Gastrocnemius medialis (tissue), 4 donors: Measurements from ENCODE around the gene CACNA2D3. TPM values are rescaled to one million over a fixed set of nuclear protein-coding genes. Genes with fewer than 3 reads are reported as not detected.

ENCODE experiments used
- ATAC-seq, 2 donors: fragments of 150-250 bp; one replicate each; pipeline ENCODE4 v1.9.1; 2016
- DNase-seq, 2 donors: peaks; one replicate each; pipeline ENCODE4 v3.0.0-alpha.2; 2019
- H3K27ac ChIP-seq, 4 donors: fragments of 200-600 bp; sonication (generic); 1 replicate in 1 of 4; 2 replicates in 3 of 4; pipeline ENCODE4 v1.5.1; 2016 to 2018; ENCODE audit warnings: mild to moderate bottlenecking in 2 of 4, moderate library complexity in 1 of 4
- H3K27me3 ChIP-seq, 3 donors: fragments of 200-600 bp; sonication (generic) in 2 of 3; 1 replicate in 1 of 3; 2 replicates in 2 of 3; pipeline versions ENCODE4 v1.5.1 to v1.6.0; 2016 to 2019; ENCODE audit warnings: mild to moderate bottlenecking in 1 of 3, moderate library complexity in 1 of 3
- H3K36me3 ChIP-seq, 2 donors: fragments of 200-600 bp; sonication (generic) in 1 of 2; one replicate each; pipeline ENCODE4 v1.5.1; 2017 to 2018
- H3K4me1 ChIP-seq, 2 donors: fragments of 200-600 bp; sonication (generic) in 1 of 2; one replicate each; pipeline ENCODE4 v1.5.1; 2016 to 2017; ENCODE audit warnings: mild to moderate bottlenecking in 2 of 2
- H3K4me3 ChIP-seq, 4 donors: fragments of 200-600 bp; sonication (generic) in 3 of 4; 1 replicate in 1 of 4; 2 replicates in 3 of 4; pipeline ENCODE4 v1.5.1; 2016 to 2019; ENCODE audit warnings: mild to moderate bottlenecking in 2 of 4
- H3K9me3 ChIP-seq, 3 donors: fragments of 200-600 bp; sonication (generic) in 2 of 3; 1 replicate in 1 of 3; 2 replicates in 2 of 3; pipeline ENCODE4 v1.5.1; 2016 to 2019
- POLR2A ChIP-seq, 2 donors: fragments of 450-650 bp; IDR thresholded peaks; one replicate each; pipeline ENCODE4 v1.6.1; 2017; ENCODE audit warnings: antibody characterized with exemption in 2 of 2, mild to moderate bottlenecking in 2 of 2, moderate library complexity in 2 of 2
- in situ Hi-C, 4 donors: fragments of 200-750 bp; cut with MboI; loops; one replicate each; pipeline versions ENCODE4 v1.15.0 to v1.8.0; 2017; ENCODE audit warnings: low sequenced_read_pairs in 4 of 4
- intact Hi-C: fragments of 100-400 bp; cut with DNase I; formaldehyde crosslinking; loops from one replicate; pipeline ENCODE4 v1.15.1; 2023; ENCODE audit warnings: low total_unique reads
- total RNA-seq, 4 donors: library from RNA; depleted of rRNA; stranded (reverse); fragments of >200 nt; gene quantifications; one replicate each; pipeline versions ENCODE4 v1.1.0 to v1.2.3, GENCODE V29; 2016
- TF ChIP-seq, protein P1 (sequence below), 5 experiments: fragments of 450-650 bp in 3 of 5; fragments of 200-600 bp in 2 of 5; sonication (generic) in 2 of 5; IDR thresholded peaks in 4 of 5; conservative IDR thresholded peaks in 1 of 5; 1 replicate in 4 of 5; 2 replicates in 1 of 5; pipeline ENCODE4 v1.5.1; 2016 to 2019; ENCODE audit warnings: antibody characterized with exemption in 5 of 5, mild to moderate bottlenecking in 3 of 5, moderate library complexity in 3 of 5

Gene CACNA2D3
- total RNA-seq, 4 donors from 2014 or later, result 4.7 to 14.4 (median 7.1) TPM

DNA sequence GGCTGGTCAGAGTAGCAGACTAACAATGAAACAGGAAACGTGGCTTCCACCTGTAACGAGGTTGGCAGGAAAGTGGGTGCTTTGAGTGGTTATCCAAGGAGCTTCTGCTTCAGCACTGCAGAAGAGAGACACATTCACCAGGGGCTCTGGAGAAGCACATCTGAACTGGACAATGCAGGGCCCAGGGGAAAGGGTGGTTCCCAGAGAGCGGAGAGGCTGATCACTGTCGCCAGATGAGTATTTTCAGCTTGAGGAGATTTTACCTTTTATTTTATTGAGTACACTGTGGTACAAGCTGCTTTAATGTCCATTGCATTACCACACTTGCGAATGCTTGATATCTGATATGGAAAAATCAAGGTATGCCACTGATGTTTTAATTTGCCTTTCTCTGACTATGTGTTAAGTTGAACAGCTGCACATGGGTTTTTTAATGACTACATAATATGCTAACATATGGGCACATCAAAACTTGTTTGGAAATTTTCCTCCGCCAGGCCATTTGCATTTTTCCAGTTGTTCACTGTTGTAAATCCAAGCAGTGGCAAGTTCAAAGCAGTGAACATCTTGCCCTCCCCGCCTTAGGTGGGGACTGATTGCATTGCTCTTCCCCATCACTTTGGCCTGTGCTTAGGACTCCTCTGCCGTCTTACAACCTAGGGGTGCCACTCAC lies 753.4 kb downstream of the CACNA2D3 start:
- H3K4me1 ChIP-seq, result peaks cover 0 to 3% of the 10 kb centered on the region in 2 donors
- TF ChIP-seq, protein P1, sequence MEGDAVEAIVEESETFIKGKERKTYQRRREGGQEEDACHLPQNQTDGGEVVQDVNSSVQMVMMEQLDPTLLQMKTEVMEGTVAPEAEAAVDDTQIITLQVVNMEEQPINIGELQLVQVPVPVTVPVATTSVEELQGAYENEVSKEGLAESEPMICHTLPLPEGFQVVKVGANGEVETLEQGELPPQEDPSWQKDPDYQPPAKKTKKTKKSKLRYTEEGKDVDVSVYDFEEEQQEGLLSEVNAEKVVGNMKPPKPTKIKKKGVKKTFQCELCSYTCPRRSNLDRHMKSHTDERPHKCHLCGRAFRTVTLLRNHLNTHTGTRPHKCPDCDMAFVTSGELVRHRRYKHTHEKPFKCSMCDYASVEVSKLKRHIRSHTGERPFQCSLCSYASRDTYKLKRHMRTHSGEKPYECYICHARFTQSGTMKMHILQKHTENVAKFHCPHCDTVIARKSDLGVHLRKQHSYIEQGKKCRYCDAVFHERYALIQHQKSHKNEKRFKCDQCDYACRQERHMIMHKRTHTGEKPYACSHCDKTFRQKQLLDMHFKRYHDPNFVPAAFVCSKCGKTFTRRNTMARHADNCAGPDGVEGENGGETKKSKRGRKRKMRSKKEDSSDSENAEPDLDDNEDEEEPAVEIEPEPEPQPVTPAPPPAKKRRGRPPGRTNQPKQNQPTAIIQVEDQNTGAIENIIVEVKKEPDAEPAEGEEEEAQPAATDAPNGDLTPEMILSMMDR (IDR thresholded peaks at IDR 0.05 in 4 of 5, conservative IDR thresholded peaks at IDR 0.05 in 1 of 5), result no peak
- TF ChIP-seq POLR2A (IDR thresholded peaks at IDR 0.05), result no peak
- DNase-seq (no peak), ATAC-seq (no peak)
- H3K27me3 ChIP-seq, result no peaks in the 10 kb centered on the region
- in situ Hi-C loops (no loop called here), intact Hi-C loops (no loop called here)
- H3K27ac ChIP-seq, result no peak overlapping the region
- no peaks in the 10 kb centered on the region for H3K9me3 ChIP-seq
- no peak overlapping the region for H3K4me3 ChIP-seq
- H3K36me3 ChIP-seq, result no peaks in the 10 kb centered on the region

DNA sequence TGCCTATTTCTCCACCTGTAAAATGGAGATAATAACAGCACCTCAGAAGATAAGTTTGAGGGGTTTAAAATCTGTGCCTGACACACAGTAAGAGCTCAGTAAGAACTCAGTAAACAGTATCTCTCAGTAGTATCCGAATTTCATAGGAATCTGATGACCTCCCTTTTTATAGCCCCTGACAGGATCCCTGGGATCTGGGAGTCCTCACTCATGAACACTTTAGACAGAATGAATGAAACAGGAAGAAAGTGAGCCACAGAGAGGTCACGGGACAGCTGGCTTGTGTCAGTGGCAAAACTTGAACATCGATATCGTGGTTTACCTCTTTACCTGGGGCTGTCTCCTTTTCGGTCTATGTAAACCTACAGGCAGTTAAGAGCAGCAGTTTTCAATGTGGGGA lies 754.3 kb downstream of the CACNA2D3 start:
- intact Hi-C loops (no loop called here), in situ Hi-C loops (no loop called here)
- Histone ChIP-seq H3K9me3 (no peaks in the 10 kb centered on the region), H3K4me1 (no peaks in the 10 kb centered on the region), H3K36me3 (no peaks in the 10 kb centered on the region), H3K27me3 (no peaks in the 10 kb centered on the region), H3K4me3 (no peak overlapping the region), H3K27ac (no peak overlapping the region)
- DNase-seq, result no peak
- no peak for TF ChIP-seq POLR2A (IDR thresholded peaks at IDR 0.05)
- no peak for ATAC-seq

DNA sequence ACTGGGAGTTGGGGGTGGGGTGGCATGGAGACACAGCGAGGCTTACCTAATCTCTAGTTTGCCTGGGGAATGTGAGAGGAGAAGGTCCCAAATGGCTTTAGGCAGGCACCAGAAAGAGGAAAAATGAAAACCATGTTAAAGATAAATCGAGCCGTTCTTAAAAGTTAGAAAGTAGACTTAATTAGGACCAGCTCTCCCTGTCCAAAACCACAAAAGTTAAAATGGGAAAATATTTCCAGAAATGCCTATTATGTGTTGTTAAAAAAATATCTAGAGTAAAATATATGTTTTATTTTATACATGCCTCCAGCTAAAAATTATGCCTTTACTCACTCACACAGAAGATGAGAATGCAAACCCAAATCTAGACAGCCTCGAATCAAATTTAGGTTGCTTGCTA lies 755.4 kb downstream of the CACNA2D3 start:
- no peak for DNase-seq
- Histone ChIP-seq H3K27ac (no peak overlapping the region), H3K4me3 (no peak overlapping the region), H3K27me3 (no peaks in the 10 kb centered on the region), H3K36me3 (no peaks in the 10 kb centered on the region), H3K4me1 (peaks cover 0 to 2% of the 10 kb centered on the region in 2 donors), H3K9me3 (no peaks in the 10 kb centered on the region)
- intact Hi-C loops (no loop called here), in situ Hi-C loops (no loop called here)
- no peak for ATAC-seq
- no peak for TF ChIP-seq POLR2A (IDR thresholded peaks at IDR 0.05)
- TF ChIP-seq, protein P1 (IDR thresholded peaks at IDR 0.05 in 4 of 5, conservative IDR thresholded peaks at IDR 0.05 in 1 of 5), result no peak

DNA sequence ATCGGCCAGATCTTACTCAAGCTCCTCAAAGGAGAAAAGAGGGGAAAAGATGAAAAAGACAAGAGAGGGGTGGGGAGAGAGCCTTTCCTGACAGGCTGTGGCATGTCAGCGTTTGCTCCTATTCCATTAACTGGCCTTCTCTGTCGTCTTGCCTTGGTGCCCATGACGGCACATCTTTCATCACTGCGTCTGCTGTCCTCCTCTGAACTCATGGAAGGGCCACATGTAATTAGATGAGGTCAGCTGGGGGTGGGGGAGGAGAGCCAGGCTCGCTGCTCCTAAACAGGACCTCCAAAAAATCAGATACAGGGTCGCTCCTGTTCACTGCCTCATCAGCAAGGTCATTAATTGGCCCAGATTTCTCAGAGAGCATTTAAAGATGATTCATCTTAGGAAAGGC lies 755.8 kb downstream of the CACNA2D3 start:
- H3K27ac ChIP-seq, result no peak overlapping the region
- no peak overlapping the region for H3K4me3 ChIP-seq
- ATAC-seq, result no peak
- in situ Hi-C loops (no loop called here), intact Hi-C loops (no loop called here)
- H3K27me3 ChIP-seq, result no peaks in the 10 kb centered on the region
- no peaks in the 10 kb centered on the region for H3K36me3 ChIP-seq
- DNase-seq, result no peak
- peaks cover 0 to 6% of the 10 kb centered on the region in 2 donors for H3K4me1 ChIP-seq
- H3K9me3 ChIP-seq, result no peaks in the 10 kb centered on the region
- TF ChIP-seq, protein P1 (IDR thresholded peaks at IDR 0.05 in 4 of 5, conservative IDR thresholded peaks at IDR 0.05 in 1 of 5), result no peak
- no peak for TF ChIP-seq POLR2A (IDR thresholded peaks at IDR 0.05)

DNA sequence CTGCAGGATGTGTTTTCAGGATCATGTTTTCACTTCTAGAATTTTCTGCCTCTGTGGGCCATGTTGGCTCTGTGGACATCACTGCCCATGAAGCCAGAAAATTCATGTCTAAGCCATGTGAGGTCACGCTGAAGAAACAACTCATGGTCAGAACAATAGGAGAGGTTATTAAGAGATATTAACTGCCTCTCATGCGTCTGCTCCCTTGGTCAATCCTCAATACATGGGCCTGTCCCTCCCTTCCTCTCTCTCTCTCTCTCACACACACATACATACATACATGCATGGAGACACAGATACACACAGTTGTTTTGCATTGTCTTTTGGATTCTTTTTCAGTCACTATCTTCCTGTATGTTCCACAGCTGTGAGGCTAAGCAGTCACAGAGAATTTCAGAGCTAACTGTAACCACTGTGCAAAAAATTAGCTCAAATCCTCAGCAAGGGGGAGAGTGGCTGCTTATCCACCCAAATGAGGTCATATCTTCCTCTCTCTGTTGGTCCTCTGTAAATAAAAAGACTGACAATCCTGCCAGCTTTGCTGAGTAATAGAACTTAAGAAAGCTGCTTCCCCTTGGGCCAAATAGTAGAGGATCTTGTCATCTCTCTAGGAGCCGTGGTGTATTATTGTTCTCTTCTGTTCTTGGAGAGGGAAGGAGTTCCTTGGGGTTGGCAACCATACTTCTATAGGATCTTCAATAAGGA lies 759.9 kb downstream of the CACNA2D3 start:
- ATAC-seq (peak; percentile 46 to 72), DNase-seq (no peak)
- intact Hi-C loops (no loop called here), in situ Hi-C loops (no loop called here)
- no peak overlapping the region for H3K4me3 ChIP-seq
- no peak for TF ChIP-seq POLR2A (IDR thresholded peaks at IDR 0.05)
- TF ChIP-seq, protein P1 (IDR thresholded peaks at IDR 0.05 in 4 of 5, conservative IDR thresholded peaks at IDR 0.05 in 1 of 5), result no peak
- H3K36me3 ChIP-seq, result no peaks in the 10 kb centered on the region
- no peak overlapping the region for H3K27ac ChIP-seq
- peaks cover 0 to 6% of the 10 kb centered on the region in 2 donors for H3K4me1 ChIP-seq
- H3K27me3 ChIP-seq, result no peaks in the 10 kb centered on the region
- no peaks in the 10 kb centered on the region for H3K9me3 ChIP-seq
